Measurements from ENCODE around the gene RAB3GAP1. TPM values are rescaled to one million over a fixed set of nuclear protein-coding genes. Genes with fewer than 3 reads are reported as not detected.

The RAB3GAP1 gene
- total RNA-seq: 10 to 100 TPM; 10.3 to 10.7 TPM

DNA sequence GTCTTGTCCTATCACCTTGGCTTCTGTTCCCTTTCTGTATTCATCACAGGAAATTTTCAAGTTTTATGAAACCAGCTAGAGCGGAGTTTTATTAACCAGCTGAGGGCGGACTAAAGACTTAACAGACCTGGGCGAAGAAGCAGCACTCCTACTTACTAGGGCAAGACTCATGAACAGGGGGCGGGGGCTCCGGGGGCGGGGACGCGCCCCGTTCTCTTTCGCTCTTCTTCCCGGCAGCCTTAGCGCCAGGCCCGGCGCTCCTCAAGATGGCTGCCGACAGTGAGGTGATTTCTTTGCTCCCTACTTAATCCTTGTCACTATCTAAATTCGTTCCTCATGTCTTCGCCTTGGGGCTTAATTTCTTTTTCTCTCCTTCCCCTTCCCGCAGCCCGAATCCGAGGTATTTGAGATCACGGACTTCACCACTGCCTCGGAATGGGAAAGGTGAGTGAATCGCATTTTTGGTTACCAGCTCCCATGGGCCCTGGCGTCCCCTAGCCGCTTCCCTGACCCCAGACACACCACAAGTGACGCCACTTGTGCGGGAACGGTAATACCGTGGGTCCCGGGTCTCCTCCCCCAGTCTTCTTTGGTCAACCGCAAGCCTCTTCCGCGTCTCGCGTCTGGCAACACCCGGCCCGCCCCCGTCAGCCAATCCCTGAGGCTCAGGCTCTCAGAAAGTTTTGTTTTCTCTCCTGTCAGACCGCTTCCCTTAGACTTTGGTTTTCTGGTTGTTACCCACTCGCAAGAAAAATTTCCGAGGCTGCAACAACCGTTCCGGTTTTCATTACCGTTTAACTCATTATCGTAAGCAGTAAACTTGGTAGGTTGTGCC lies at the start of gene RAB3GAP1:
Gene RAB3GAP1, plus strand, starts transcription at position 251 of the 835 bp plus-strand sequence. Its CDS starts 16 bp downstream, at position 267.
- peaks cover 48% of the 10 kb centered on the region for H3K4me1 Mint-ChIP-seq (ENCODE audit: low read depth)
- ATAC-seq (peak; percentile 86), DNase-seq (peak; percentile 95)
- peaks cover 14% of the 10 kb centered on the region for H3K36me3 Mint-ChIP-seq (ENCODE audit: low read depth)
- H3K9me3 Mint-ChIP-seq (ENCODE audit: insufficient read depth): no peaks in the 10 kb centered on the region
- ChIA-PET POLR2A (interaction anchor here (0.6 to 1.6 kb wide), 3 partner anchors 66 to 689 kb away, joined by 3 to 5 read pairs (median 3); no protein-coding TSS in a partner anchor), CTCF (interaction anchor here (1.1 to 3.0 kb wide), 3 partner anchors 47 to 63 kb away, joined by 3 to 15 read pairs (median 4); no protein-coding TSS in a partner anchor)
- peak within 1 kb of the TSS; percentile 94 for H3K4me3 Mint-ChIP-seq
- H3K27ac Mint-ChIP-seq: peak within 1 kb of the TSS; percentile 100
- H3K27me3 Mint-ChIP-seq (ENCODE audit: low read depth): no peaks in the 10 kb centered on the region

DNA sequence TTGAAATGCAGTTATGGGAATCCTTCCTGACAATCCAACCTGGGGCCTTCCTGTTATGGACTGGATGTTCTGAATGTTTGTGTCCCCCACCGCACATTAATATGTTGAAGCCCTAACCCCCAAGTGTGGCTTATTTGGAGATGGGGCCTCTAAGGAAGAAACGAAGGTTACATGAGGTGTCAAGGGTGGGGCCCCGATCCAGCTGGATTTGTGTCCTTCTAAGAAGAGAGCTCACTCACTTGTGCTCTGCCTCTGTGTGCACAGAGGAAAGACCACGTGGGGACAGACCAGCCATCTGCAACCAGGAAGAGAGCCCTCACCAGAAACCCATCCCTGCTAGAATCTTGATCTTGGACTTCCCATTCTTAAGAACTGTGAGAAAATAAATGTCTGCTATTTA lies 49.3 kb upstream of the RAB3GAP1 start:
- DNase-seq: no peak
- Mint-ChIP-seq H3K9me3 (ENCODE audit: insufficient read depth) (no peaks in the 10 kb centered on the region), H3K4me1 (ENCODE audit: low read depth) (peaks cover 4% of the 10 kb centered on the region), H3K27ac (no peak overlapping the region), H3K27me3 (ENCODE audit: low read depth) (peaks cover 11% of the 10 kb centered on the region), H3K36me3 (ENCODE audit: low read depth) (no peaks in the 10 kb centered on the region), H3K4me3 (no peak overlapping the region)
- no peak for ATAC-seq
- ChIA-PET CTCF (interaction anchor here (1.2 to 7.1 kb wide), 7 partner anchors 8 to 789 kb away, joined by 3 to 108 read pairs (median 15); partner anchors contain the start of genes R3HDM1 and ZRANB3), POLR2A (no interaction called here)

DNA sequence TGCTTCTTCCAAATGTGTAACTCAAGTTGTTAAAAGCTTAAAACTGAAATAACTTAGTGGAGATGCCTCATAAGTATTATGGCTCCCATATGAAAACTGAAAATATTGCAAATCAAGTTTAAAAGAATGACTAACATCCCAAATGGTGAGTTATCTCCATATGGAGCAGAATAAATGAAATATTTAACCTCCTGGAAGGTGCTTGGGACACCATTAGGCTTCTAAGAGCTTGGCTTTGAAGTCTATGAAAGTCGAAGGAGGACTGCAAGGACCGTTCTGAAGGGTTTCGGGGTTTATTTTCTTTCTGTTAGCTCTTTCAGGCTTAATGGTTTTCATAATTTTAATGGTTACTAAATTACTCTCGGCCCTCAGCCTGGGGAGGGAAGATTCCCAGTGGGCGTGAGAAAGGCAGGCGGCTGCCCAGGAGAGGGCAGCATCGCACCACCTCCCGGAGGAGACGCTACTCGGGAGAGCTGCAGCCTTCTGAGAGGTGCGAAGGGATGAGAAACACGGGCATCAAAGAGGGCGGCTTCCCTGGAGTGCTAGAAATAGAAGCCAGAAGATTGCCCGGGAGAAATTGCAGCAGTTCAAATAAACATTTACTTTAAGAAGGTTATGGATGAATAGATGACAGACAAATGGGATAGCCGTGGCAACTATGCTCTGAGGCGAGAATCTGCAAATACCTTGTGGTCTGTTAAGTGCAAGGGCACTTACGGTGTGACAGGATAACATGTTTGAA lies 47.9 kb upstream of the RAB3GAP1 start:
- Mint-ChIP-seq H3K27me3 (ENCODE audit: low read depth) (peaks cover 8% of the 10 kb centered on the region), H3K9me3 (ENCODE audit: insufficient read depth) (no peaks in the 10 kb centered on the region), H3K4me3 (no peak overlapping the region), H3K4me1 (ENCODE audit: low read depth) (peaks cover 4% of the 10 kb centered on the region), H3K36me3 (ENCODE audit: low read depth) (no peaks in the 10 kb centered on the region), H3K27ac (no peak overlapping the region)
- ATAC-seq: peak; percentile 96
- ChIA-PET POLR2A (no interaction called here), CTCF (interaction anchor here (0.6 to 7.1 kb wide), 63 partner anchors 9 to 1379 kb away, joined by 3 to 108 read pairs (median 4); partner anchors contain the start of genes R3HDM1, RAB3GAP1 and ZRANB3)
- DNase-seq: peak; percentile 75

GRCh38 chr2:135005753-135006152 lies 46.3 kb upstream of the RAB3GAP1 start:
- no peaks in the 10 kb centered on the region for H3K9me3 Mint-ChIP-seq (ENCODE audit: insufficient read depth)
- POLR2A ChIA-PET: no interaction called here
- no peak overlapping the region for H3K27ac Mint-ChIP-seq
- H3K4me3 Mint-ChIP-seq: no peak overlapping the region
- H3K27me3 Mint-ChIP-seq (ENCODE audit: low read depth): peaks cover 7% of the 10 kb centered on the region
- no peak for DNase-seq
- peaks cover 4% of the 10 kb centered on the region for H3K4me1 Mint-ChIP-seq (ENCODE audit: low read depth)
- CTCF ChIA-PET: interaction anchor here (0.8 to 7.1 kb wide), 7 partner anchors 17 to 704 kb away, joined by 3 to 108 read pairs (median 3); partner anchors contain the start of gene RAB3GAP1
- ATAC-seq: no peak
- H3K36me3 Mint-ChIP-seq (ENCODE audit: low read depth): no peaks in the 10 kb centered on the region

DNA sequence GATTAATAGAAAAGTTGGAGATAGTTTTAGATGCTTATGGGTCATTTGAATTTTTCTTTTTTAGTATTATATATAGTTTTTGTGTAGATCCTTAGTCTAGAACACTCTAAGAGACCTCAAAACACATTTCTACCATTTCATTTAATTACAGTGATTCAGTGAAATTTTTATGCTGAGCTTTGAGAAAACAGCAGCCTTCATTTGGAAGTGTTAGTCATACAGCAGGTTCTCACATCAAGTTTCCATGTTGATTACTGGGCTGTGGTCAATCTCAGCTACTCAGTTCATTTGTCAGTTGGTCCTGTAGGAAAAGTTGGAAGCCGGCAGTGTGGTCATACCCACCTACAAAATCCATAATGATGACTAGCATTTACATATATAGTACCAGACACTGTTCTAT lies 42.8 kb upstream of the RAB3GAP1 start:
- no peak for DNase-seq
- no peaks in the 10 kb centered on the region for H3K9me3 Mint-ChIP-seq (ENCODE audit: insufficient read depth)
- peaks cover 8% of the 10 kb centered on the region for H3K27me3 Mint-ChIP-seq (ENCODE audit: low read depth)
- H3K36me3 Mint-ChIP-seq (ENCODE audit: low read depth): no peaks in the 10 kb centered on the region
- no peak for ATAC-seq
- H3K4me3 Mint-ChIP-seq: no peak overlapping the region
- ChIA-PET CTCF (interaction anchor here (0.7 to 1.7 kb wide), 2 partner anchors 8 to 700 kb away, joined by 4 to 7 read pairs; no protein-coding TSS in a partner anchor), POLR2A (no interaction called here)
- peaks cover 2% of the 10 kb centered on the region for H3K4me1 Mint-ChIP-seq (ENCODE audit: low read depth)
- no peak overlapping the region for H3K27ac Mint-ChIP-seq

DNA sequence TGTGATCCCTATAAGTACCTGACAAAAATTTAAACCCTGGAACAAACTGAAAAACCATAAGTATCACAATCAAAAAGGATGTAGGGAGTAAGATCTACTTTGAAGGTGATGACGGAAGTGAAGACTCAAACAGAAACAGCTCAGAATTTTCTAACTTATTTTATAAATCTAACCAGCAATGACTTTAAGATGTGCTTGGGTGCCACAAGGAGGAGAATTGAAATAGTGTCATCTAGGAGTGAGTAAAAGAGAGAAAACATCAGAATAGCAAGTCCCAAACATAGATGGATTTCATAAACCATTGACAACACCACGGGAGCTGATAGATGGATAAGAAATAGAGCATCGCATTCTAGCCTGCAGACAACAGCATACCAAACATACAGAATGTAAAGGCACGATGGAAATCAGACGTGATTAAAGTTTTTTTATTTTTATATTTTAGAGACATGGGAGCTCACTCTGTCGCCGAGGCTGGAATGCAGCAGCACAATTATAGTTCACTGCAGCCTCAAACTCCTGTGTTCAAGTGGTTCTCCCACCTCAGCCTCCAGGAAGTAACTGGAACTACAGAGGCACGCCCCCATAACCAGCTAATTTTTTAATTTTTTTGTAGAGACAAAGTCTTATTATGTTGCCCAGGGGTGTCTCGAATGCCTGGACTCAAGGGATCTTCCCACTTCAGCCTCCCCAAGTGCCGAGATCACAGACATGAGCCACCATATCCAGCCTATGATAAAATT lies 41.7 kb upstream of the RAB3GAP1 start:
- ChIA-PET POLR2A (no interaction called here), CTCF (interaction anchor here (1.7 kb wide), 1 partner anchor 699 kb away, joined by 7 read pairs; no protein-coding TSS in a partner anchor)
- no peaks in the 10 kb centered on the region for H3K9me3 Mint-ChIP-seq (ENCODE audit: insufficient read depth)
- H3K36me3 Mint-ChIP-seq (ENCODE audit: low read depth): no peaks in the 10 kb centered on the region
- ATAC-seq: no peak
- H3K4me1 Mint-ChIP-seq (ENCODE audit: low read depth): no peaks in the 10 kb centered on the region
- peaks cover 3% of the 10 kb centered on the region for H3K27me3 Mint-ChIP-seq (ENCODE audit: low read depth)
- DNase-seq: no peak
- no peak overlapping the region for H3K4me3 Mint-ChIP-seq
- H3K27ac Mint-ChIP-seq: no peak overlapping the region

- CTCF ChIA-PET: no interaction called here
- H3K36me3 Mint-ChIP-seq (ENCODE audit: low read depth): no peaks in the 10 kb centered on the region
- no peak for ATAC-seq
Observed at GRCh38 chr2:135011633-135012032, 40.5 kb upstream of the RAB3GAP1 start.

GRCh38 chr2:135021618-135022017 lies 30.5 kb upstream of the RAB3GAP1 start:
- Mint-ChIP-seq H3K4me3 (no peak overlapping the region), H3K27ac (no peak overlapping the region), H3K9me3 (ENCODE audit: insufficient read depth) (peaks cover 8% of the 10 kb centered on the region), H3K27me3 (ENCODE audit: low read depth) (no peaks in the 10 kb centered on the region), H3K36me3 (ENCODE audit: low read depth) (no peaks in the 10 kb centered on the region), H3K4me1 (ENCODE audit: low read depth) (peaks cover 9% of the 10 kb centered on the region)
- DNase-seq (no peak), ATAC-seq (no peak)
- POLR2A ChIA-PET: no interaction called here
- CTCF ChIA-PET: interaction anchor here (1.3 kb wide), 1 partner anchor 18 kb away, joined by 5 read pairs; no protein-coding TSS in a partner anchor

More at GRCh38 chr2:135011633-135012032, 40.5 kb upstream of the RAB3GAP1 start:
- H3K4me3 Mint-ChIP-seq: no peak overlapping the region
- POLR2A ChIA-PET: no interaction called here
- H3K27ac Mint-ChIP-seq: no peak overlapping the region
- H3K27me3 Mint-ChIP-seq (ENCODE audit: low read depth): peaks cover 3% of the 10 kb centered on the region
- peaks cover 7% of the 10 kb centered on the region for H3K9me3 Mint-ChIP-seq (ENCODE audit: insufficient read depth)
- no peak for DNase-seq
- H3K4me1 Mint-ChIP-seq (ENCODE audit: low read depth): no peaks in the 10 kb centered on the region

- ChIA-PET POLR2A (interaction anchor here (0.6 kb wide), 1 partner anchor 774 kb away, joined by 3 read pairs; no protein-coding TSS in a partner anchor), CTCF (interaction anchor here (0.7 kb wide), 1 partner anchor 163 kb away, joined by 4 read pairs; no protein-coding TSS in a partner anchor)
- H3K4me3 Mint-ChIP-seq: no peak overlapping the region
- H3K4me1 Mint-ChIP-seq (ENCODE audit: low read depth): peaks cover 9% of the 10 kb centered on the region
- no peaks in the 10 kb centered on the region for H3K27me3 Mint-ChIP-seq (ENCODE audit: low read depth)
- DNase-seq (no peak), ATAC-seq (no peak)
- peaks cover 8% of the 10 kb centered on the region for H3K9me3 Mint-ChIP-seq (ENCODE audit: insufficient read depth)
- H3K27ac Mint-ChIP-seq: no peak overlapping the region
- H3K36me3 Mint-ChIP-seq (ENCODE audit: low read depth): no peaks in the 10 kb centered on the region
Observed at GRCh38 chr2:135022952-135023880, 28.9 kb upstream of the RAB3GAP1 start.

DNA sequence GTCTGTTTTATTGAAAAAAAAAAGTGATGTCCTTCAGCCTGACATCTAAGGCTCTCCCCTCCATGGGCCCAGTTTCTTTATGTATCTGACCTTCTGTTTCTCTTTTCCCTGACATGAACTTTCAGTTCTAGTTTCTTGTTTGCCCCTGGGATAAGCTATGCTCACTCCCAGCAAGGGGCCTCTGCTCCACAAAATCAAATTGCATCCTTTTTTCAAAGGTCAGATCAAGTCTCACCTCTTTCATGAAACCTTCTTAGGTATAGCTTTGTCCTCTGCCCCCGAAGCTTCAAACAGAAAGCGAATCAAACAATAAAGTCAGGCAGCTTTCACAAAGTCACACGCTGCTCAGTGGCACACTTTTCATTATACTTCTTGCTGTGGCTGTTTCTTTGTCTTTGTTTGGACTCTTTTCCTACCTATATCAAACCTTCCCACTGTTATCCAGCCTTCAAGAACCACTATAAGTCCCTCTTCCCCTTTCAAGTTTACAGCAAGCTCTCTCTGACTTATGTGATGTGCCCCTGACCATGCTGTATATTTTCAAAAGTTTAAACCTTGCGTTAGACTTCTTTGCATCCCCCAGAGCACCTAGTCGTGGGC lies 28.1 kb upstream of the RAB3GAP1 start:
- peaks cover 8% of the 10 kb centered on the region for H3K9me3 Mint-ChIP-seq (ENCODE audit: insufficient read depth)
- peaks cover 9% of the 10 kb centered on the region for H3K4me1 Mint-ChIP-seq (ENCODE audit: low read depth)
- no peak overlapping the region for H3K27ac Mint-ChIP-seq
- DNase-seq (no peak), ATAC-seq (no peak)
- H3K27me3 Mint-ChIP-seq (ENCODE audit: low read depth): no peaks in the 10 kb centered on the region
- H3K4me3 Mint-ChIP-seq: no peak overlapping the region
- ChIA-PET POLR2A (interaction anchor here (0.5 to 0.7 kb wide), 3 partner anchors 94 to 774 kb away, joined by 3 read pairs; no protein-coding TSS in a partner anchor), CTCF (interaction anchor here (0.7 kb wide), 1 partner anchor 162 kb away, joined by 4 read pairs; no protein-coding TSS in a partner anchor)
- H3K36me3 Mint-ChIP-seq (ENCODE audit: low read depth): no peaks in the 10 kb centered on the region

All from activated CD8-positive, alpha-beta T cell treated with anti-CD3 and anti-CD28 coated beads, Interleukin-2, amount 10 ng/mL, durations not matched to agents 7 days and 5 days (primary cell).